WTC11 (cell line): ENCODE results near the gene CD3G. TPM values are rescaled to one million over a fixed set of nuclear protein-coding genes. Genes with fewer than 3 reads are reported as not detected.

ENCODE experiments used
- ATAC-seq: fragments of 200-7000 bp; cut with Tn5 transposase; 2 replicates; pipeline ENCODE4 v1.10.0; 2021; ENCODE audit warnings: mild to moderate bottlenecking, moderate library complexity
- CTCF ChIA-PET: fragments of 300-600 bp; sonication (Branson Sonifier 250); formaldehyde crosslinking; loops from one replicate; lab custom pipeline; 2021; ENCODE audit warnings: antibody characterized with exemption; lab: Charles Lee
- POLR2A ChIA-PET: fragments of 350-600 bp; sonication (Branson Sonifier 250); formaldehyde crosslinking; loops from one replicate; lab custom pipeline; 2021; ENCODE audit warnings: antibody characterized with exemption; lab: Charles Lee
- DNase-seq: peaks from one replicate; pipeline ENCODE4 v3.0.0; 2021; ENCODE audit warnings: low spot score
- H3K27ac Mint-ChIP-seq: 2 replicates; pipeline ENCODE4 v1.8.0; 2021; ENCODE audit warnings: mixed read lengths
- H3K27me3 Mint-ChIP-seq: 2 replicates; pipeline ENCODE4 v1.8.0; 2021; ENCODE audit warnings: low read depth, mild to moderate bottlenecking, moderate library complexity, mixed read lengths
- H3K36me3 Mint-ChIP-seq: 2 replicates; pipeline ENCODE4 v1.8.0; 2021; ENCODE audit warnings: mixed read lengths
- H3K4me1 Mint-ChIP-seq: 2 replicates; pipeline ENCODE4 v1.8.0; 2022; ENCODE audit warnings: mixed read lengths
- H3K4me3 Mint-ChIP-seq: 2 replicates; pipeline ENCODE4 v1.8.0; 2021; ENCODE audit warnings: mild to moderate bottlenecking, moderate library complexity, mixed read lengths
- H3K9me3 Mint-ChIP-seq: 2 replicates; pipeline ENCODE4 v1.8.0; 2021; ENCODE audit warnings: mixed read lengths
- ATF1 ChIP-seq: sonication (generic); formaldehyde crosslinking; IDR thresholded peaks from 2 replicates; pipeline ENCODE4 v1.8.1; 2023; ENCODE audit warnings: mild to moderate bottlenecking, moderate library complexity, missing genetic modification reagents
- CREB1 ChIP-seq: sonication (generic); formaldehyde crosslinking; IDR thresholded peaks from 2 replicates; pipeline ENCODE4 v1.8.0; 2023; ENCODE audit warnings: mild to moderate bottlenecking, missing genetic modification reagents
- EMX1 ChIP-seq: fragments of 250-450 bp; sonication (Bioruptor Pico); IDR thresholded peaks from 2 replicates; pipeline ENCODE4 v1.8.0; 2021; ENCODE audit warnings: mild to moderate bottlenecking
- FOXJ3 ChIP-seq: sonication (generic); formaldehyde crosslinking; IDR thresholded peaks from 2 replicates; pipeline ENCODE4 v1.9.0; 2021; ENCODE audit warnings: missing genetic modification reagents, mild to moderate bottlenecking, borderline replicate concordance
- KAT7 ChIP-seq: sonication (generic); formaldehyde crosslinking; IDR thresholded peaks from 2 replicates; pipeline ENCODE4 v1.8.1; 2023; ENCODE audit warnings: missing genetic modification reagents, mild to moderate bottlenecking, borderline replicate concordance
- MXD4 ChIP-seq: fragments of 250-450 bp; sonication (Bioruptor Pico); IDR thresholded peaks from 2 replicates; pipeline ENCODE4 v1.8.0; 2021; ENCODE audit warnings: mild to moderate bottlenecking, moderate library complexity, borderline replicate concordance
- MYBL2 ChIP-seq: sonication (generic); formaldehyde crosslinking; IDR thresholded peaks from 2 replicates; pipeline ENCODE4 v1.8.1; 2023; ENCODE audit warnings: mild to moderate bottlenecking, moderate library complexity, missing genetic modification reagents
- NFE2L1 ChIP-seq: sonication (generic); formaldehyde crosslinking; IDR thresholded peaks from 2 replicates; pipeline ENCODE4 v1.8.1; 2023; ENCODE audit warnings: missing genetic modification reagents
- RORB ChIP-seq: fragments of 250-450 bp; sonication (Bioruptor Pico); IDR thresholded peaks from 2 replicates; pipeline ENCODE4 v1.9.0; 2021; ENCODE audit warnings: mild to moderate bottlenecking
- SMAD4 ChIP-seq: sonication (generic); formaldehyde crosslinking; IDR thresholded peaks from 2 replicates; pipeline ENCODE4 v1.8.0; 2022; ENCODE audit warnings: mild to moderate bottlenecking, missing genetic modification reagents
- TEAD1 ChIP-seq: sonication (generic); formaldehyde crosslinking; IDR thresholded peaks from 2 replicates; pipeline ENCODE4 v1.8.0; 2022; ENCODE audit warnings: mild to moderate bottlenecking, missing genetic modification reagents
- USF1 ChIP-seq: sonication (generic); formaldehyde crosslinking; IDR thresholded peaks from 2 replicates; pipeline ENCODE4 v1.8.0; 2022; ENCODE audit warnings: mild to moderate bottlenecking, missing genetic modification reagents
- ZNF138 ChIP-seq: sonication (generic); formaldehyde crosslinking; conservative IDR thresholded peaks from 2 replicates; pipeline ENCODE4 v1.8.1; 2022; ENCODE audit warnings: mild to moderate bottlenecking, moderate library complexity, missing genetic modification reagents
- ZNF232 ChIP-seq: sonication (generic); formaldehyde crosslinking; IDR thresholded peaks from 2 replicates; pipeline ENCODE4 v1.8.0; 2022; ENCODE audit warnings: mild to moderate bottlenecking, missing genetic modification reagents
- ZNF281 ChIP-seq: sonication (generic); formaldehyde crosslinking; IDR thresholded peaks from 2 replicates; pipeline ENCODE4 v1.8.0; 2023; ENCODE audit warnings: mild to moderate bottlenecking, missing genetic modification reagents
- ZNF425 ChIP-seq: fragments of 250-450 bp; sonication (Bioruptor Pico); conservative IDR thresholded peaks from 2 replicates; pipeline ENCODE4 v1.9.0; 2021; ENCODE audit warnings: mild to moderate bottlenecking
- total RNA-seq: library from RNA; stranded (reverse); gene quantifications from 3 replicates; pipeline ENCODE4 v1.2.3, GENCODE V29; 2021
- TF ChIP-seq, protein P1 (sequence below): sonication (generic); formaldehyde crosslinking; IDR thresholded peaks from 2 replicates; pipeline ENCODE4 v1.8.1; 2022; ENCODE audit warnings: mild to moderate bottlenecking, missing genetic modification reagents, moderate library complexity, borderline replicate concordance
- TF ChIP-seq, protein P2 (sequence below): sonication (generic); formaldehyde crosslinking; IDR thresholded peaks from 2 replicates; pipeline ENCODE4 v1.8.0; 2023; ENCODE audit warnings: missing genetic modification reagents
- TF ChIP-seq, protein P3 (sequence below): sonication (generic); formaldehyde crosslinking; IDR thresholded peaks from 2 replicates; pipeline ENCODE4 v1.8.1; 2022; ENCODE audit warnings: missing genetic modification reagents, borderline replicate concordance
- TF ChIP-seq, protein P4 (sequence below): fragments of 250-450 bp; sonication (Bioruptor Pico); IDR thresholded peaks from 2 replicates; pipeline ENCODE4 v1.9.0; 2021; ENCODE audit warnings: moderate library complexity, mild to moderate bottlenecking, inconsistent platforms, borderline replicate concordance
- TF ChIP-seq, protein P5 (sequence below): sonication (generic); formaldehyde crosslinking; IDR thresholded peaks from 2 replicates; pipeline ENCODE4 v1.8.1; 2022; ENCODE audit warnings: mild to moderate bottlenecking, moderate library complexity, missing genetic modification reagents
- TF ChIP-seq, protein P6 (sequence below): sonication (generic); formaldehyde crosslinking; IDR thresholded peaks from 2 replicates; pipeline ENCODE4 v1.8.1; 2022; ENCODE audit warnings: low read depth, mild to moderate bottlenecking, moderate library complexity, missing genetic modification reagents, borderline replicate concordance

The CD3G gene
- total RNA-seq, 1 experiment from 2014 or later = 0.20 TPM

DNA sequence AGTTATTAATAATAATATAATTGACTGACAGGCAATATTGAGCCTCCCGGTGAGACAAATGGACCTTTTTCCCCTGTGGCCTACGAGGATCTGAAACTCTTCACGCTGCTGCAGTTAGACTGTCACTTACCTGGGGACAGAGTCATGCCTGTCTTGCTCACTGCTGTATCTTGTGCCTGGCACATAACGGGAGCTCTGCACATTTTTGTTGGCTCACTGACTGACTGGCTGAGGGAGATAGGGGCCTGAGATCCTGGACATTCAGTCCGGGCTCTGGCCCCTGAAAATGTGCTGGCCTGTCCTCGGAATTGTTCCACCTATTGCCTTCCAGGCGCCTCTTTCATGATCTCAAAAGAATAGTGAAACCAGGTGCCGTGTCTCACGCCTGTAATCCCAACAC lies 896 bp upstream of the CD3G start (continued):
- TF ChIP-seq ZNF281 (CRISPR knock-in tag) (no peak), TEAD1 (CRISPR knock-in tag) (no peak), EMX1 (CRISPR knock-in tag) (no peak), MXD4 (CRISPR knock-in tag) (no peak), NFE2L1 (CRISPR knock-in tag) (no peak), ZNF232 (no peak), RORB (CRISPR knock-in tag) (no peak), ATF1 (no peak)
- TF ChIP-seq, protein P1, sequence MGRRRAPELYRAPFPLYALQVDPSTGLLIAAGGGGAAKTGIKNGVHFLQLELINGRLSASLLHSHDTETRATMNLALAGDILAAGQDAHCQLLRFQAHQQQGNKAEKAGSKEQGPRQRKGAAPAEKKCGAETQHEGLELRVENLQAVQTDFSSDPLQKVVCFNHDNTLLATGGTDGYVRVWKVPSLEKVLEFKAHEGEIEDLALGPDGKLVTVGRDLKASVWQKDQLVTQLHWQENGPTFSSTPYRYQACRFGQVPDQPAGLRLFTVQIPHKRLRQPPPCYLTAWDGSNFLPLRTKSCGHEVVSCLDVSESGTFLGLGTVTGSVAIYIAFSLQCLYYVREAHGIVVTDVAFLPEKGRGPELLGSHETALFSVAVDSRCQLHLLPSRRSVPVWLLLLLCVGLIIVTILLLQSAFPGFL (CRISPR knock-in tag) = no peak
- TF ChIP-seq, protein P2, sequence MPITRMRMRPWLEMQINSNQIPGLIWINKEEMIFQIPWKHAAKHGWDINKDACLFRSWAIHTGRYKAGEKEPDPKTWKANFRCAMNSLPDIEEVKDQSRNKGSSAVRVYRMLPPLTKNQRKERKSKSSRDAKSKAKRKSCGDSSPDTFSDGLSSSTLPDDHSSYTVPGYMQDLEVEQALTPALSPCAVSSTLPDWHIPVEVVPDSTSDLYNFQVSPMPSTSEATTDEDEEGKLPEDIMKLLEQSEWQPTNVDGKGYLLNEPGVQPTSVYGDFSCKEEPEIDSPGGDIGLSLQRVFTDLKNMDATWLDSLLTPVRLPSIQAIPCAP (CRISPR knock-in tag) = no peak

GRCh38 chr11:118349475-118349874 lies 5.3 kb downstream of the CD3G start:
- Mint-ChIP-seq H3K4me1 (peaks cover 6% of the 10 kb centered on the region; the same call in 1 of the 2 replicates), H3K36me3 (no peaks in the 10 kb centered on the region), H3K27ac (no peak overlapping the region), H3K4me3 (no peak overlapping the region), H3K9me3 (no peaks in the 10 kb centered on the region), H3K27me3 (peaks cover 45% of the 10 kb centered on the region)
- ChIA-PET POLR2A (no interaction called here), CTCF (interaction anchor here (2.2 kb wide), 1 partner anchor 151 kb away, joined by 12 read pairs; no protein-coding TSS in a partner anchor)
- no peak for ATAC-seq
- DNase-seq = no peak
- TF ChIP-seq, protein P3, sequence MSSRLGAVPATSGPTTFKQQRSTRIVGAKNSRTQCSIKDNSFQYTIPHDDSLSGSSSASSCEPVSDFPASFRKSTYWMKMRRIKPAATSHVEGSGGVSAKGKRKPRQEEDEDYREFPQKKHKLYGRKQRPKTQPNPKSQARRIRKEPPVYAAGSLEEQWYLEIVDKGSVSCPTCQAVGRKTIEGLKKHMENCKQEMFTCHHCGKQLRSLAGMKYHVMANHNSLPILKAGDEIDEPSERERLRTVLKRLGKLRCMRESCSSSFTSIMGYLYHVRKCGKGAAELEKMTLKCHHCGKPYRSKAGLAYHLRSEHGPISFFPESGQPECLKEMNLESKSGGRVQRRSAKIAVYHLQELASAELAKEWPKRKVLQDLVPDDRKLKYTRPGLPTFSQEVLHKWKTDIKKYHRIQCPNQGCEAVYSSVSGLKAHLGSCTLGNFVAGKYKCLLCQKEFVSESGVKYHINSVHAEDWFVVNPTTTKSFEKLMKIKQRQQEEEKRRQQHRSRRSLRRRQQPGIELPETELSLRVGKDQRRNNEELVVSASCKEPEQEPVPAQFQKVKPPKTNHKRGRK (CRISPR knock-in tag) = no peak
- TF ChIP-seq ATF1 (no peak), ZNF138 (CRISPR knock-in tag) (no peak), USF1 (CRISPR knock-in tag) (no peak), SMAD4 (CRISPR knock-in tag) (no peak), KAT7 (CRISPR knock-in tag) (no peak), FOXJ3 (no peak), MYBL2 (no peak), ZNF425 (CRISPR knock-in tag) (no peak), CREB1 (CRISPR knock-in tag) (no peak)
- TF ChIP-seq, protein P4, sequence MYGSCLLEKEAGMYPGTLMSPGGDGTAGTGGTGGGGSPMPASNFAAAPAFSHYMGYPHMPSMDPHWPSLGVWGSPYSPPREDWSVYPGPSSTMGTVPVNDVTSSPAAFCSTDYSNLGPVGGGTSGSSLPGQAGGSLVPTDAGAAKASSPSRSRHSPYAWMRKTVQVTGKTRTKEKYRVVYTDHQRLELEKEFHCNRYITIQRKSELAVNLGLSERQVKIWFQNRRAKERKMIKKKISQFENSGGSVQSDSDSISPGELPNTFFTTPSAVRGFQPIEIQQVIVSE (CRISPR knock-in tag) = no peak
- TF ChIP-seq, protein P5, sequence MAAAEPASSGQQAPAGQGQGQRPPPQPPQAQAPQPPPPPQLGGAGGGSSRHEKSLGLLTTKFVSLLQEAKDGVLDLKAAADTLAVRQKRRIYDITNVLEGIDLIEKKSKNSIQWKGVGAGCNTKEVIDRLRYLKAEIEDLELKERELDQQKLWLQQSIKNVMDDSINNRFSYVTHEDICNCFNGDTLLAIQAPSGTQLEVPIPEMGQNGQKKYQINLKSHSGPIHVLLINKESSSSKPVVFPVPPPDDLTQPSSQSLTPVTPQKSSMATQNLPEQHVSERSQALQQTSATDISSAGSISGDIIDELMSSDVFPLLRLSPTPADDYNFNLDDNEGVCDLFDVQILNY (CRISPR knock-in tag) = no peak
- TF ChIP-seq, protein P6, sequence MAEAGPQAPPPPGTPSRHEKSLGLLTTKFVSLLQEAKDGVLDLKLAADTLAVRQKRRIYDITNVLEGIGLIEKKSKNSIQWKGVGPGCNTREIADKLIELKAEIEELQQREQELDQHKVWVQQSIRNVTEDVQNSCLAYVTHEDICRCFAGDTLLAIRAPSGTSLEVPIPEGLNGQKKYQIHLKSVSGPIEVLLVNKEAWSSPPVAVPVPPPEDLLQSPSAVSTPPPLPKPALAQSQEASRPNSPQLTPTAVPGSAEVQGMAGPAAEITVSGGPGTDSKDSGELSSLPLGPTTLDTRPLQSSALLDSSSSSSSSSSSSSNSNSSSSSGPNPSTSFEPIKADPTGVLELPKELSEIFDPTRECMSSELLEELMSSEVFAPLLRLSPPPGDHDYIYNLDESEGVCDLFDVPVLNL (CRISPR knock-in tag) = no peak
